ENCODE results near the gene PLEKHG3. TPM values are rescaled to one million over a fixed set of nuclear protein-coding genes. Genes with fewer than 3 reads are reported as not detected.

The PLEKHG3 gene
- total RNA-seq, 4 donors from 2014 or later, result 33.3 to 73.9 (median 63.1) TPM

GRCh38 chr14:64796369-64796768, 92.1 kb downstream of the PLEKHG3 start:
- H3K4me3 ChIP-seq, result no peak overlapping the region
- TF ChIP-seq EP300 (IDR thresholded peaks at IDR 0.05) (no peak), CTCF (IDR thresholded peaks at IDR 0.05) (no peak), POLR2A (IDR thresholded peaks at IDR 0.05) (no peak)
- no peak for DNase-seq (ENCODE audit: low spot score in 2 of 2)
- no peak overlapping the region for H3K27ac ChIP-seq
- no peaks in the 10 kb centered on the region for H3K27me3 ChIP-seq
- H3K4me1 ChIP-seq, result no peaks in the 10 kb centered on the region
- WGBS, 2 donors, result 90 to 91% methylated on average over 9 to 11 of the region's 11 CpGs
- H3K36me3 ChIP-seq, result no peaks in the 10 kb centered on the region
- H3K9me3 ChIP-seq, result no peaks in the 10 kb centered on the region

- 95 to 98% methylated on average over 10 of the region's 10 CpGs for WGBS, 2 donors
- no peak for DNase-seq (ENCODE audit: low spot score in 2 of 2)
- no peaks in the 10 kb centered on the region for H3K36me3 ChIP-seq
- H3K27ac ChIP-seq, result no peak overlapping the region
- no peak for TF ChIP-seq POLR2A (IDR thresholded peaks at IDR 0.05)
- no peak for TF ChIP-seq CTCF (IDR thresholded peaks at IDR 0.05)
- no peak for TF ChIP-seq EP300 (IDR thresholded peaks at IDR 0.05)
- no peaks in the 10 kb centered on the region for H3K27me3 ChIP-seq
- H3K9me3 ChIP-seq, result no peaks in the 10 kb centered on the region
- no peaks in the 10 kb centered on the region for H3K4me1 ChIP-seq
- H3K4me3 ChIP-seq, result no peak overlapping the region
Observed at GRCh38 chr14:64799555-64799954, 95.3 kb downstream of the PLEKHG3 start.

Other genes starting within 250 kb of the PLEKHG3 start
- gene AKAP5, start 238.9 kb upstream of the PLEKHG3 start, total RNA-seq, result under 1 TPM; 0.22 to 0.90 (median 0.50) TPM
- gene ZBTB25, start 200.6 kb upstream of the PLEKHG3 start, total RNA-seq, result 10 to 100 TPM; 14.9 to 26.4 (median 16.6) TPM
- 10 to 100 TPM; 46.5 to 66.9 (median 55.9) TPM for gene ZBTB1, start 199.7 kb upstream of the PLEKHG3 start, total RNA-seq
- gene HSPA2, start 163.7 kb upstream of the PLEKHG3 start, total RNA-seq, result 100 to 1,000 TPM in 2 of 4 donors, 10 to 100 TPM in 2; 79.3 to 111 (median 98.9) TPM
- gene PPP1R36, start 154.5 kb upstream of the PLEKHG3 start, total RNA-seq, result 1 to 10 TPM in 3 of 4 donors, under 1 TPM in 1; 0.59 to 7.6 (median 4.4) TPM
- gene SPTB, start 175.5 kb downstream of the PLEKHG3 start, total RNA-seq, result 10 to 100 TPM in 2 of 4 donors, 1 to 10 TPM in 2; 4.5 to 12.6 (median 9.2) TPM
- gene CHURC1, start 210.0 kb downstream of the PLEKHG3 start, total RNA-seq, result 100 to 1,000 TPM in 1 of 4 donors, 10 to 100 TPM in 3; 75.0 to 131 (median 89.1) TPM
- not detected for gene GPX2, start 238.3 kb downstream of the PLEKHG3 start, total RNA-seq